ENCODE results near the gene FAF1. TPM values are rescaled to one million over a fixed set of nuclear protein-coding genes. Genes with fewer than 3 reads are reported as not detected.

FAF1 gene
- total RNA-seq, 1 experiment from 2014 or later = 73.2 TPM

GRCh38 chr1:50968158-50968820, 8.2 kb upstream of the FAF1 start:
- ATAC-seq (peak; percentile 81), DNase-seq (ENCODE audit: low read depth, low spot score) (peak; percentile 67)
- Histone ChIP-seq H3K9me2 (ENCODE audit: insufficient read depth) (no peaks in the 10 kb centered on the region; the same call in 1 of the 2 replicates), H3K4me2 (ENCODE audit: low read length) (peak overlapping the region; percentile 96), H3K79me2 (ENCODE audit: insufficient read depth, low read length) (no peaks in the 10 kb centered on the region), H4K20me1 (ENCODE audit: insufficient read depth) (no peaks in the 10 kb centered on the region), H3K9ac (ENCODE audit: low read length) (peak overlapping the region; percentile 77), H3K9me3 (ENCODE audit: control insufficient read depth in 1 of 2, insufficient read depth in 1 of 2, low read depth in 1 of 2, low read length in 2 of 2) (no peaks in the 10 kb centered on the region), H3K4me1 (ENCODE audit: control insufficient read depth in 1 of 2, insufficient read depth in 2 of 2, low read length in 2 of 2) (peaks cover 7 to 24% of the 10 kb centered on the region in 2 experiments; a peak in 3 of 4 replicates), H3K36me3 (ENCODE audit: control insufficient read depth in 1 of 2, insufficient read depth in 2 of 2, low read length in 2 of 2) (no peaks in the 10 kb centered on the region), H3K27me3 (ENCODE audit: insufficient read depth, low read length) (no peaks in the 10 kb centered on the region), H2AFZ (ENCODE audit: low read depth, low read length, poor library complexity, severe bottlenecking) (peak overlapping the region; percentile 97), H3K4me3 (replicated peaks in 1 of 2; ENCODE audit: low read depth in 1 of 2, low read length in 2 of 2) (peak overlapping the region; percentile 82 to 93), H3K27ac (ENCODE audit: low read depth, low read length) (peak overlapping the region; percentile 76)
- intact Hi-C loops (cut with micrococcal nuclease) = loop anchor here (1.0 kb wide), 1 partner anchor 8 kb away; the partner anchor contains the start of gene FAF1
- RAD21 ChIA-PET (ENCODE audit: low non-redundant PET in 1 of 2, low total read pairs in 2 of 2, uncharacterized antibody in 2 of 2, unreplicated experiment in 2 of 2) = interaction anchor here (0.8 to 1.5 kb wide), 2 partner anchors 8 to 9 kb away, joined by 3 read pairs; partner anchors contain the start of gene FAF1 (in 1 of the 2)
- POLR2A ChIA-PET = interaction anchor here (1.0 to 3.2 kb wide), 3 partner anchors 8 to 10 kb away, joined by 3 to 9 read pairs (median 3); partner anchors contain the start of gene FAF1
- CTCF ChIA-PET = interaction anchor here (1.8 kb wide), 2 partner anchors 10 to 39 kb away, joined by 6 to 7 read pairs; no protein-coding TSS in a partner anchor
- TF ChIP-seq CBX3 (IDR thresholded peaks at IDR 0.05; ENCODE audit: low read depth) = peak; percentile 8; the same call in 1 of the 2 replicates
- TF ChIP-seq, protein P1, sequence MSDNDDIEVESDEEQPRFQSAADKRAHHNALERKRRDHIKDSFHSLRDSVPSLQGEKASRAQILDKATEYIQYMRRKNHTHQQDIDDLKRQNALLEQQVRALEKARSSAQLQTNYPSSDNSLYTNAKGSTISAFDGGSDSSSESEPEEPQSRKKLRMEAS (IDR thresholded peaks at IDR 0.05) = peak; percentile 63; the same call in 1 of the 2 replicates
- peak; percentile 22 for TF ChIP-seq TCF7L2 (IDR thresholded peaks at IDR 0.05; ENCODE audit: borderline replicate concordance, extremely low read depth, insufficient read depth, insufficient read length)
- TF ChIP-seq ZBTB33 (IDR thresholded peaks at IDR 0.05; ENCODE audit: extremely low read depth, insufficient replicate concordance, low read length) = peak; percentile 52
- TF ChIP-seq RAD21 (IDR thresholded peaks at IDR 0.05; ENCODE audit: low read depth) = no peak; the same call in 1 of the 2 replicates
- peak; percentile 71 for TF ChIP-seq ZFX (IDR thresholded peaks at IDR 0.05)
- no peak for TF ChIP-seq ZNF274 (IDR thresholded peaks at IDR 0.05; ENCODE audit: low read depth, low read length)
- TF ChIP-seq CTCF (IDR thresholded peaks at IDR 0.05 in 2 of 3, conservative IDR thresholded peaks at IDR 0.05 in 1 of 3; ENCODE audit: borderline replicate concordance in 1 of 3, insufficient read depth in 1 of 3, low read depth in 2 of 3, low read length in 2 of 3) = peak in 1 of 3 experiments; percentile 22; a peak in 3 of 6 replicates
- TF ChIP-seq SIN3A (IDR thresholded peaks at IDR 0.05; ENCODE audit: low read depth) = peak; percentile 76
- peak; percentile 19 for TF ChIP-seq YY1 (IDR thresholded peaks at IDR 0.05; ENCODE audit: extremely low read depth, insufficient replicate concordance, low read depth, low read length)
- peak; percentile 42; the same call in 1 of the 2 replicates for TF ChIP-seq POLR2AphosphoS5 (IDR thresholded peaks at IDR 0.05; ENCODE audit: low read depth, low read length)
- TF ChIP-seq SP1 (IDR thresholded peaks at IDR 0.05; ENCODE audit: low read depth) = peak; percentile 66
- no peak for TF ChIP-seq EZH2 (IDR thresholded peaks at IDR 0.05)
- no peak for TF ChIP-seq ELF1 (IDR thresholded peaks at IDR 0.05; ENCODE audit: borderline replicate concordance, low read depth)
- TF ChIP-seq EGR1 (IDR thresholded peaks at IDR 0.05; ENCODE audit: low read depth) = peak; percentile 72
- TF ChIP-seq REST (IDR thresholded peaks at IDR 0.05; ENCODE audit: low read depth) = no peak
- BruUV-seq (replicated peaks) = TSS peak; percentile 84
